GM23338 (cell line): ENCODE measurements around the gene SBSN. TPM values are rescaled to one million over a fixed set of nuclear protein-coding genes. Genes with fewer than 3 reads are reported as not detected.

Experiments used
- ATAC-seq: fragments of 200-7000 bp; cut with Tn5 transposase; 3 replicates; pipeline ENCODE4 v1.9.1; 2020
- DNase-seq: peaks from one replicate; pipeline ENCODE4 v3.0.0-alpha.2; 2015; ENCODE audit warnings: low spot score
- H2AFZ ChIP-seq: fragments of 200-600 bp; sonication (generic); 2 replicates; pipeline ENCODE4 v1.8.0; 2016; ENCODE audit warnings: antibody characterized with exemption, mild to moderate bottlenecking, moderate library complexity
- H3F3A ChIP-seq: fragments of 200-600 bp; sonication (generic); replicated peaks from 2 replicates; pipeline ENCODE4 v1.8.0; 2017; ENCODE audit warnings: antibody characterized with exemption, mixed run types, low read depth
- H3K27ac ChIP-seq: fragments of 200-600 bp; sonication (generic); 2 replicates; pipeline ENCODE4 v1.6.1; 2016; ENCODE audit warnings: low read depth
- H3K27me3 ChIP-seq: fragments of 200-600 bp; sonication (generic); 2 replicates; pipeline ENCODE4 v1.8.0; 2016; ENCODE audit warnings: mild to moderate bottlenecking, mixed run types, moderate library complexity; ENCODE audit not compliant: insufficient read depth
- H3K36me3 ChIP-seq: fragments of 200-600 bp; sonication (generic); 2 replicates; pipeline ENCODE4 v1.8.0; 2016; ENCODE audit warnings: mild to moderate bottlenecking; ENCODE audit not compliant: insufficient read depth
- H3K4me1 ChIP-seq: fragments of 200-600 bp; sonication (generic); 2 replicates; pipeline ENCODE4 v1.8.0; 2016; ENCODE audit warnings: mild to moderate bottlenecking, moderate library complexity; ENCODE audit not compliant: insufficient read depth
- H3K4me2 ChIP-seq: fragments of 200-600 bp; sonication (generic); 2 replicates; pipeline ENCODE4 v1.7.1; 2017; ENCODE audit warnings: mixed run types
- H3K4me3 ChIP-seq: fragments of 200-600 bp; sonication (generic); 2 replicates; pipeline ENCODE4 v1.6.1; 2016; ENCODE audit warnings: mixed run types
- H3K79me2 ChIP-seq: fragments of 200-600 bp; sonication (generic); replicated peaks from 2 replicates; pipeline ENCODE4 v1.8.0; 2017; ENCODE audit warnings: mild to moderate bottlenecking; ENCODE audit not compliant: insufficient read depth
- H3K9me2 ChIP-seq: fragments of 200-600 bp; sonication (generic); 2 replicates; pipeline ENCODE4 v1.8.0; 2017; ENCODE audit not compliant: insufficient read depth
- H4K20me1 ChIP-seq: fragments of 200-600 bp; sonication (generic); replicated peaks from 2 replicates; pipeline ENCODE4 v1.8.0; 2017; ENCODE audit warnings: mild to moderate bottlenecking; ENCODE audit not compliant: insufficient read depth
- H3K27ac Mint-ChIP-seq: 2 replicates; pipeline ENCODE4 v1.8.0; 2020; ENCODE audit warnings: inconsistent platforms, mild to moderate bottlenecking, moderate library complexity, mixed read lengths
- H3K27me3 Mint-ChIP-seq: 3 replicates; pipeline ENCODE4 v1.8.0; 2022; ENCODE audit warnings: low read depth, mild to moderate bottlenecking, moderate library complexity, mixed read lengths, inconsistent platforms; ENCODE audit not compliant: insufficient read depth, poor library complexity
- H3K36me3 Mint-ChIP-seq: 3 replicates; pipeline ENCODE4 v1.8.0; 2021; ENCODE audit warnings: low read depth, mild to moderate bottlenecking, inconsistent platforms, moderate library complexity, mixed read lengths
- H3K4me1 Mint-ChIP-seq: 3 replicates; pipeline ENCODE4 v1.8.0; 2020; ENCODE audit warnings: mild to moderate bottlenecking, inconsistent platforms, mixed read lengths
- H3K4me3 Mint-ChIP-seq: 3 replicates; pipeline ENCODE4 v1.8.0; 2021; ENCODE audit warnings: moderate library complexity, mild to moderate bottlenecking, inconsistent platforms, mixed read lengths
- H3K9me3 Mint-ChIP-seq: 3 replicates; pipeline ENCODE4 v1.8.0; 2020; ENCODE audit warnings: moderate library complexity, mild to moderate bottlenecking, inconsistent platforms, mixed read lengths
- CREB1 ChIP-seq: fragments of 250-450 bp; sonication (Bioruptor Pico); IDR thresholded peaks from 2 replicates; pipeline ENCODE4 v1.5.0; 2020; ENCODE audit warnings: low read depth, mild to moderate bottlenecking, moderate library complexity
- CTCF ChIP-seq, 2 experiments: fragments of 200-600 bp in 1 of 2; sonication (generic) in 1 of 2; conservative IDR thresholded peaks; 2 replicates each; pipeline versions ENCODE4 v1.5.1 to v1.6.1; 2016 to 2017; ENCODE audit warnings: antibody characterized with exemption in 2 of 2, low read depth in 2 of 2, mild to moderate bottlenecking in 2 of 2, moderate library complexity in 1 of 2
- ETS1 ChIP-seq: IDR thresholded peaks from 2 replicates; pipeline ENCODE4 v1.6.1; 2016; ENCODE audit warnings: antibody characterized with exemption
- EZH2 ChIP-seq: fragments of 200-600 bp; sonication (generic); IDR thresholded peaks from one replicate; pipeline ENCODE4 v1.8.0; 2017; ENCODE audit warnings: antibody characterized with exemption, mild to moderate bottlenecking, low read depth; ENCODE audit not compliant: unreplicated experiment
- POLR2AphosphoS5 ChIP-seq: IDR thresholded peaks from 2 replicates; pipeline ENCODE4 v1.6.1; 2016; ENCODE audit warnings: antibody characterized with exemption, low read depth
- REST ChIP-seq: IDR thresholded peaks from one replicate; pipeline ENCODE4 v1.6.1; 2018; ENCODE audit warnings: antibody characterized with exemption; ENCODE audit not compliant: unreplicated experiment
- ZNF462 ChIP-seq: fragments of 250-450 bp; sonication (Bioruptor Pico); IDR thresholded peaks from 2 replicates; pipeline ENCODE4 v1.5.0; 2020; ENCODE audit warnings: mild to moderate bottlenecking, moderate library complexity
- polyA plus RNA-seq: library from polyadenylated mRNA; unstranded; fragments of >200 nt; fragmentation: Nextera tagmentation; extraction: Ambion mirVana; gene quantifications from 2 replicates; pipeline ENCODE4 v1.2.1, GENCODE V29; 2016
- total RNA-seq: library from RNA; depleted of rRNA; stranded (reverse); fragments of >200 nt; shearing (Covaris generic); gene quantifications from 2 replicates; pipeline ENCODE4 v1.2.3, GENCODE V29; 2014

The SBSN gene
- total and polyA plus RNA-seq, 2 experiments from 2014 or later = 0.39 TPM; not detected in 1

GRCh38 chr19:35524181-35524837 is 3.8 kb downstream of the SBSN start:
- Mint-ChIP-seq H3K9me3 (no peaks in the 10 kb centered on the region), H3K27me3 (peaks cover 23% of the 10 kb centered on the region), H3K27ac (no peak overlapping the region), H3K4me1 (peaks cover 37% of the 10 kb centered on the region), H3K4me3 (peak overlapping the region; percentile 56), H3K36me3 (no peaks in the 10 kb centered on the region; the same call in 2 of the 3 replicates)
- no peak for TF ChIP-seq CTCF (conservative IDR thresholded peaks at IDR 0.05; ENCODE audit: low read depth in 2 of 2)
- TF ChIP-seq POLR2AphosphoS5 = no peak
- TF ChIP-seq REST = peak; percentile 60
- no peak for TF ChIP-seq ETS1
- no peaks in the 10 kb centered on the region for H3K9me2 ChIP-seq
- H3K27ac ChIP-seq = no peak overlapping the region
- peak overlapping the region; percentile 94 for H2AFZ ChIP-seq
- H3K4me3 ChIP-seq = peak overlapping the region; percentile 47
- no peaks in the 10 kb centered on the region for H3F3A ChIP-seq
- ATAC-seq (peak; percentile 77), DNase-seq (peak; percentile 66)
- no peaks in the 10 kb centered on the region for H3K27me3 ChIP-seq
- peak overlapping the region; percentile 75 for H3K4me2 ChIP-seq
- H3K36me3 ChIP-seq = no peaks in the 10 kb centered on the region
- no peaks in the 10 kb centered on the region for H4K20me1 ChIP-seq
- peaks cover 24% of the 10 kb centered on the region for H3K4me1 ChIP-seq
- H3K79me2 ChIP-seq = no peaks in the 10 kb centered on the region

- Mint-ChIP-seq H3K9me3 (no peaks in the 10 kb centered on the region), H3K27me3 (peaks cover 18% of the 10 kb centered on the region), H3K36me3 (no peaks in the 10 kb centered on the region; the same call in 2 of the 3 replicates), H3K27ac (no peak overlapping the region), H3K4me3 (no peak overlapping the region), H3K4me1 (peaks cover 37% of the 10 kb centered on the region)
- H3K9me2 ChIP-seq = no peaks in the 10 kb centered on the region
- H3F3A ChIP-seq = no peaks in the 10 kb centered on the region
- no peaks in the 10 kb centered on the region for H3K36me3 ChIP-seq
- H3K4me1 ChIP-seq = peaks cover 24% of the 10 kb centered on the region
- no peaks in the 10 kb centered on the region for H3K79me2 ChIP-seq
- no peak overlapping the region for H3K4me3 ChIP-seq
- H4K20me1 ChIP-seq = no peaks in the 10 kb centered on the region
- DNase-seq (no peak), ATAC-seq (no peak)
- no peak overlapping the region for H2AFZ ChIP-seq
- H3K27me3 ChIP-seq = no peaks in the 10 kb centered on the region
- no peak overlapping the region for H3K4me2 ChIP-seq
- no peak overlapping the region for H3K27ac ChIP-seq
- no peak for TF ChIP-seq ZNF462 (CRISPR knock-in tag)
- TF ChIP-seq CREB1 (CRISPR knock-in tag) = no peak
- TF ChIP-seq EZH2 = no peak
- no peak for TF ChIP-seq POLR2AphosphoS5
Measured at GRCh38 chr19:35522745-35523327, 5.3 kb downstream of the SBSN start.
